Measurements from ENCODE around the gene DCTN1.

- TF ChIP-seq MAX (IDR thresholded peaks at IDR 0.05; ENCODE audit: low read depth): no peak
- TF ChIP-seq GATA2 (CRISPR knock-in tag; IDR thresholded peaks at IDR 0.05): no peak
- no peak for TF ChIP-seq CTCF (IDR thresholded peaks at IDR 0.05)
- no peak for TF ChIP-seq IRF3 (IDR thresholded peaks at IDR 0.05; ENCODE audit: low read depth, low read length)
- TF ChIP-seq YY1 (IDR thresholded peaks at IDR 0.05; ENCODE audit: low read depth): no peak
- no peak for TF ChIP-seq RCOR1 (IDR thresholded peaks at IDR 0.05; ENCODE audit: low read length)
- no peak for TF ChIP-seq USF2 (IDR thresholded peaks at IDR 0.05; ENCODE audit: borderline replicate concordance, low read depth, low read length)
- no peak for TF ChIP-seq REST (IDR thresholded peaks at IDR 0.05; ENCODE audit: low read depth, low read length)
- no peak for TF ChIP-seq RAD21 (IDR thresholded peaks at IDR 0.05; ENCODE audit: low read length)
- no peak for TF ChIP-seq EP300 (IDR thresholded peaks at IDR 0.05; ENCODE audit: borderline replicate concordance in 1 of 2, low read depth in 1 of 2, low read length in 1 of 2)
- no peak for TF ChIP-seq GABPA (IDR thresholded peaks at IDR 0.05; ENCODE audit: low read depth)
- TF ChIP-seq FOSL2 (IDR thresholded peaks at IDR 0.05; ENCODE audit: borderline replicate concordance, low read depth): no peak
These were observed 43.4 kb upstream of the DCTN1 start for GRCh38 chr2:74423231-74424095.
